Measurements from ENCODE around the gene DNAJC5. TPM values are rescaled to one million over a fixed set of nuclear protein-coding genes. Genes with fewer than 3 reads are reported as not detected.

The DNAJC5 gene
- total and polyA plus RNA-seq, 2 donors (not counting 1 experiment from before 2014, with no cell fraction given), result 12.2 to 33.3 TPM

DNA sequence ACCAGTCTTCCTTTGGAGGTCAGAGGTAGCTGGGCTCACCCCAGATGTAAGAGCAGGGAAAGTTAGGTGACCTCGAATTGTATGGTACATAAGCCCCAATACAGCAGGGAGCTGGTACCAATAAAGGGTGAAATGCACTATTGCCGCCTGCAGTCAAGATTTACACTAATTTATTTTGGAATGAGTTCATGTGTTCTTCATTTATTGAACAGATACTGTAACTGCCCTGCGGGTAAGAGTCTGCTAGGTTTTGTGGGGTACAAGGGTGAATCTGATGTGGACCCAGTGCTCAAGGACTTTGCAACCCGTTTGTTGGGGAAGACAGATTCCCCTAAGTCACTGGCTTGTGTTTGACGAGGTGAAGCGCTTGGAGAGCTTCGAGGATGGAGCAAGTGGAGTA lies 2.5 kb upstream of the DNAJC5 start:
- Histone ChIP-seq H3K4me2 (replicated peaks; ENCODE audit: low read depth, low read length, poor library complexity, severe bottlenecking) (no peak overlapping the region), H3K79me2 (ENCODE audit: control insufficient read depth, insufficient read depth, low read length) (peaks cover 22% of the 10 kb centered on the region), H3K36me3 (replicated peaks in 1 of 2; ENCODE audit: control extremely low read depth in 1 of 2, control insufficient read depth in 1 of 2, extremely low read depth in 1 of 2, insufficient read depth in 2 of 2, low read length in 1 of 2) (peaks cover 3 to 32% of the 10 kb centered on the region in 2 experiments), H2AFZ (ENCODE audit: insufficient read depth, low read depth, low read length, poor library complexity, severe bottlenecking) (no peak overlapping the region), H3K27ac (ENCODE audit: low read length in 2 of 2) (no peak overlapping the region), H3K9me3 (ENCODE audit: control extremely low read depth in 1 of 3, control insufficient read depth in 2 of 3, insufficient read depth in 1 of 3, low read length in 2 of 3) (no peaks in the 10 kb centered on the region), H3K27me3 (replicated peaks in 1 of 4; ENCODE audit: control extremely low read depth in 1 of 4, control insufficient read depth in 3 of 4, insufficient read depth in 4 of 4, low read length in 3 of 4) (no peaks in the 10 kb centered on the region), H3K9ac (ENCODE audit: low read length) (no peak overlapping the region), H3K4me3 (ENCODE audit: control extremely low read depth in 1 of 5, extremely low read depth in 1 of 5, insufficient read depth in 1 of 5, low read depth in 2 of 5, low read length in 4 of 5) (no peak overlapping the region), H4K20me1 (ENCODE audit: control insufficient read depth, insufficient read depth, low read length, poor library complexity, severe bottlenecking) (peaks cover 30% of the 10 kb centered on the region), H3K4me1 (ENCODE audit: control insufficient read depth in 2 of 2, insufficient read depth in 2 of 2, low read length in 2 of 2) (peaks cover 14 to 25% of the 10 kb centered on the region in 2 donors)
- DNase-seq (no peak), ATAC-seq (ENCODE audit: low read depth) (no peak)
- H3K4me3 Mint-ChIP-seq, result no peak overlapping the region
- intact Hi-C loops (cut with micrococcal nuclease), result loop anchor here (10.0 kb wide), 1 partner anchor 938 kb away; the partner anchor contains the start of gene SLC17A9
- TF ChIP-seq, protein P1, sequence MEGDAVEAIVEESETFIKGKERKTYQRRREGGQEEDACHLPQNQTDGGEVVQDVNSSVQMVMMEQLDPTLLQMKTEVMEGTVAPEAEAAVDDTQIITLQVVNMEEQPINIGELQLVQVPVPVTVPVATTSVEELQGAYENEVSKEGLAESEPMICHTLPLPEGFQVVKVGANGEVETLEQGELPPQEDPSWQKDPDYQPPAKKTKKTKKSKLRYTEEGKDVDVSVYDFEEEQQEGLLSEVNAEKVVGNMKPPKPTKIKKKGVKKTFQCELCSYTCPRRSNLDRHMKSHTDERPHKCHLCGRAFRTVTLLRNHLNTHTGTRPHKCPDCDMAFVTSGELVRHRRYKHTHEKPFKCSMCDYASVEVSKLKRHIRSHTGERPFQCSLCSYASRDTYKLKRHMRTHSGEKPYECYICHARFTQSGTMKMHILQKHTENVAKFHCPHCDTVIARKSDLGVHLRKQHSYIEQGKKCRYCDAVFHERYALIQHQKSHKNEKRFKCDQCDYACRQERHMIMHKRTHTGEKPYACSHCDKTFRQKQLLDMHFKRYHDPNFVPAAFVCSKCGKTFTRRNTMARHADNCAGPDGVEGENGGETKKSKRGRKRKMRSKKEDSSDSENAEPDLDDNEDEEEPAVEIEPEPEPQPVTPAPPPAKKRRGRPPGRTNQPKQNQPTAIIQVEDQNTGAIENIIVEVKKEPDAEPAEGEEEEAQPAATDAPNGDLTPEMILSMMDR (IDR thresholded peaks at IDR 0.05), result no peak
- no peak for TF ChIP-seq EZH2 (IDR thresholded peaks at IDR 0.05; ENCODE audit: borderline replicate concordance, insufficient read depth, low read depth, low read length, poor library complexity, severe bottlenecking)
- ChIA-PET POLR2A (interaction anchor here (1.6 kb wide), 1 partner anchor 27 kb away, joined by 3 read pairs; the partner anchor contains the start of gene TPD52L2), CTCF (no interaction called here)
- peaks cover 21% of the 10 kb centered on the region for H3K4me1 Mint-ChIP-seq
- WGBS (ENCODE audit: insufficient coverage), result 95% methylated on average over 7 of the region's 7 CpGs
- no peaks in the 10 kb centered on the region for H3K27me3 Mint-ChIP-seq
- no peaks in the 10 kb centered on the region for H3K9me3 Mint-ChIP-seq (ENCODE audit: insufficient read depth)
- no peak overlapping the region for H3K27ac Mint-ChIP-seq

DNA sequence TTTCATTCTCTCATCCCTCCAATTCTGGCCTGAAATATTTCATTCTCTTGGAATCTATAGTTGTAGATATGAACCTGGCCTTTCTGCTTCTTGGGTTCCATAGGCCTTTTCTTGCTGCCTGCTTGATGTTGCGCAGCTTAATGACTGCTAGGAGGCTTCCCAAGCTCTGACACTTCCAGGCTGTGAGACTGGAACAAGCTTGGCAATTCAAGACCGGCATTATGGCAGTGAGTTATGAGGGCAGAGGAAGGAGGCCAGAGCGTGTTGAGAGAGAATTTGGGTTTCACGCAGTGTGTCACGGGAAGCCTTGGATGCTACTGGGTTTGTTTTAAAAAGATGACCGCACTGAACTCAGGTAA lies 948 bp upstream of the DNAJC5 start:
- no peak overlapping the region for H3K27ac ChIP-seq (ENCODE audit: low read length in 2 of 2)
- H4K20me1 ChIP-seq (ENCODE audit: control insufficient read depth, insufficient read depth, low read length, poor library complexity, severe bottlenecking), result peaks cover 36% of the 10 kb centered on the region
- no peak for TF ChIP-seq EZH2 (IDR thresholded peaks at IDR 0.05; ENCODE audit: borderline replicate concordance, insufficient read depth, low read depth, low read length, poor library complexity, severe bottlenecking)
- TF ChIP-seq, protein P1 (IDR thresholded peaks at IDR 0.05), result no peak
- intact Hi-C loops (cut with micrococcal nuclease), result loop anchor here (2.0 to 10.0 kb wide), 2 partner anchors 87 to 939 kb away; partner anchors contain the start of genes PRPF6 and SLC17A9
- ChIA-PET POLR2A (interaction anchor here (2.0 kb wide), 1 partner anchor 86 kb away, joined by 5 read pairs; the partner anchor contains the start of gene SAMD10), CTCF (no interaction called here)
- no peaks in the 10 kb centered on the region for H3K9me3 ChIP-seq (ENCODE audit: control extremely low read depth in 1 of 3, control insufficient read depth in 2 of 3, insufficient read depth in 1 of 3, low read length in 2 of 3)
- no peaks in the 10 kb centered on the region for H3K27me3 ChIP-seq (replicated peaks in 1 of 4; ENCODE audit: control extremely low read depth in 1 of 4, control insufficient read depth in 3 of 4, insufficient read depth in 4 of 4, low read length in 3 of 4)
- no peak overlapping the region for H3K4me3 ChIP-seq (ENCODE audit: control extremely low read depth in 1 of 5, extremely low read depth in 1 of 5, insufficient read depth in 1 of 5, low read depth in 2 of 5, low read length in 4 of 5)
- H3K9ac ChIP-seq (ENCODE audit: low read length), result no peak overlapping the region
- H3K36me3 ChIP-seq (replicated peaks in 1 of 2; ENCODE audit: control extremely low read depth in 1 of 2, control insufficient read depth in 1 of 2, extremely low read depth in 1 of 2, insufficient read depth in 2 of 2, low read length in 1 of 2), result peaks cover 3 to 25% of the 10 kb centered on the region in 2 experiments
- Mint-ChIP-seq H3K4me3 (peak overlapping the region; percentile 83), H3K27ac (peak overlapping the region; percentile 80), H3K4me1 (peaks cover 33% of the 10 kb centered on the region), H3K27me3 (no peaks in the 10 kb centered on the region), H3K9me3 (ENCODE audit: insufficient read depth) (no peaks in the 10 kb centered on the region)
- peak overlapping the region; percentile 69 for H2AFZ ChIP-seq (ENCODE audit: insufficient read depth, low read depth, low read length, poor library complexity, severe bottlenecking)
- ATAC-seq (ENCODE audit: low read depth), result no peak
- 46% methylated on average over 6 of the region's 6 CpGs for WGBS (ENCODE audit: insufficient coverage)
- DNase-seq, result no peak
- H3K4me1 ChIP-seq (ENCODE audit: control insufficient read depth in 2 of 2, insufficient read depth in 2 of 2, low read length in 2 of 2), result peaks cover 16 to 33% of the 10 kb centered on the region in 2 donors
- H3K79me2 ChIP-seq (ENCODE audit: control insufficient read depth, insufficient read depth, low read length), result peaks cover 31% of the 10 kb centered on the region
- peak overlapping the region; percentile 90 for H3K4me2 ChIP-seq (replicated peaks; ENCODE audit: low read depth, low read length, poor library complexity, severe bottlenecking)

Data from B cell (primary cell).